Osteocyte (in vitro differentiated cells): ENCODE measurements around the gene THRA. TPM values are rescaled to one million over a fixed set of nuclear protein-coding genes. Genes with fewer than 3 reads are reported as not detected.

Experiments
- DNase-seq: peaks from one replicate; pipeline ENCODE4 v3.0.0; 2021; ENCODE audit warnings: mixed read lengths; ENCODE audit not compliant: unreplicated experiment; ENCODE audit errors: extremely low spot score
- H3K27ac Mint-ChIP-seq: one replicate; pipeline ENCODE4 v1.8.0; 2021; ENCODE audit warnings: mild to moderate bottlenecking, mixed read lengths; ENCODE audit not compliant: unreplicated experiment
- H3K27me3 Mint-ChIP-seq: one replicate; pipeline ENCODE4 v1.8.0; 2021; ENCODE audit warnings: mixed read lengths; ENCODE audit not compliant: unreplicated experiment
- H3K36me3 Mint-ChIP-seq: one replicate; pipeline ENCODE4 v1.8.0; 2021; ENCODE audit warnings: mixed read lengths; ENCODE audit not compliant: unreplicated experiment
- H3K4me1 Mint-ChIP-seq: one replicate; pipeline ENCODE4 v1.8.0; 2021; ENCODE audit warnings: mixed read lengths; ENCODE audit not compliant: unreplicated experiment
- H3K4me3 Mint-ChIP-seq: one replicate; pipeline ENCODE4 v1.8.0; 2021; ENCODE audit warnings: mild to moderate bottlenecking, moderate library complexity, mixed read lengths; ENCODE audit not compliant: unreplicated experiment
- H3K9me3 Mint-ChIP-seq: one replicate; pipeline ENCODE4 v1.8.0; 2021; ENCODE audit warnings: mixed read lengths; ENCODE audit not compliant: unreplicated experiment
- CTCF ChIP-seq: fragments of 200-600 bp; sonication (generic); IDR thresholded peaks from 2 replicates; pipeline ENCODE4 v1.5.0; 2021; ENCODE audit warnings: antibody characterized with exemption, mild to moderate bottlenecking, moderate library complexity
- total RNA-seq: library from RNA; stranded (reverse); gene quantifications from 2 replicates; pipeline ENCODE4 v1.2.1, GENCODE V29; 2021

Gene THRA
- total RNA-seq, 1 donor from 2014 or later: 44.6 TPM

DNA sequence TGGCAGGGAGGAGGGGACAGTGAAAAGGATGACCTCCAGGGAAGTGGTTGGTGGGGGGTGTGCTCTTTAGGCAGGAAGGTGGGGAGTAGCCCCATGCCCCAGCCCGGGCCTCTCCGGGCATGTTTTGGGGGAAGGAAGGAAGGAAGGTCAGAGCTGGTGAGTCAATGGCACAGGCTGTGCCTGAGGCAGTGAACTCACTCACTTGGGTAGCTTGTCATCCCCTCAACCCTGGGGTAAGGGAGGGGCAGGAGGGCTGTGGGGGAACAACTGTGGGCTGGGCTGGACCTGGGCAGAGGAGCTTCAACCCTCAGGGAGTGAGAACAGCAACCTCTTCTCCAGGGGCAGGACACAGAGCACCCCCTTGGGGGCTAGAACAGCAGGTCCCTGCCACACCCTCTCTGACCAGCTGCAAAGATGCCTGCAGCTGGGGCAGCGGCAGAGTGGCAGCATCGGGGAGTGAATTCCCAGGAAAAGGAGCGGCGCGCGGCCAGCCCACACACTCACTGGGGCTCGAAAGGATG, 41.3 kb upstream of the THRA start:
- Mint-ChIP-seq H3K4me1 (peaks cover 36% of the 10 kb centered on the region), H3K27me3 (no peaks in the 10 kb centered on the region), H3K4me3 (no peak overlapping the region), H3K36me3 (peaks cover 36% of the 10 kb centered on the region), H3K27ac (peak overlapping the region; percentile 86), H3K9me3 (no peaks in the 10 kb centered on the region)
- TF ChIP-seq CTCF: no peak
- no peak for DNase-seq

DNA sequence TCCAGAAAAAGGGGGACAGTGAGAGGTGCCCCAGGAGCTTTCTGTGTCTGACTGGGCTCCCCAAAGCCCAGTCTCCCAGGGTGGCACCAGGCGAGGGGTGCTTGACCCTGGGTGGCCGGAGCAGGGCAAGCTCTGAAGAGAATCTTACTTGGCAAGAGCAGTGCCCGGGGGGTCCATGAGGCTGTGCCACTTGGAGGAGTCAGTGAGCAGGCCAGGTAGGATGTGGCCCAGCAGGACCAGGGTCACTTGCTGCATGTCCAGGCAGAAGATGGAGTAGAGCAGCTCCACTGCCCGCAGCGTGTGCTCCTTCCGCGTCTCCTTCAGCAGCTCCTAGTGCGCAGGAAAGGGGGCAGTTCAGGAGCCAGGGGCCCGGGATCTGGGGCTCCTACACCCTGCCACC, 40.3 kb upstream of the THRA start:
- Mint-ChIP-seq H3K27ac (no peak overlapping the region), H3K9me3 (no peaks in the 10 kb centered on the region), H3K4me3 (no peak overlapping the region), H3K27me3 (no peaks in the 10 kb centered on the region), H3K36me3 (peaks cover 38% of the 10 kb centered on the region), H3K4me1 (peaks cover 41% of the 10 kb centered on the region)
- no peak for TF ChIP-seq CTCF
- DNase-seq: no peak

- H3K36me3 Mint-ChIP-seq: peaks cover 38% of the 10 kb centered on the region
- H3K27ac Mint-ChIP-seq: no peak overlapping the region
- H3K4me3 Mint-ChIP-seq: no peak overlapping the region
- H3K9me3 Mint-ChIP-seq: no peaks in the 10 kb centered on the region
- no peak for TF ChIP-seq CTCF
- H3K4me1 Mint-ChIP-seq: peaks cover 41% of the 10 kb centered on the region
- DNase-seq: no peak
- H3K27me3 Mint-ChIP-seq: no peaks in the 10 kb centered on the region
Measured at GRCh38 chr17:40022961-40023541, 39.7 kb upstream of the THRA start.

DNA sequence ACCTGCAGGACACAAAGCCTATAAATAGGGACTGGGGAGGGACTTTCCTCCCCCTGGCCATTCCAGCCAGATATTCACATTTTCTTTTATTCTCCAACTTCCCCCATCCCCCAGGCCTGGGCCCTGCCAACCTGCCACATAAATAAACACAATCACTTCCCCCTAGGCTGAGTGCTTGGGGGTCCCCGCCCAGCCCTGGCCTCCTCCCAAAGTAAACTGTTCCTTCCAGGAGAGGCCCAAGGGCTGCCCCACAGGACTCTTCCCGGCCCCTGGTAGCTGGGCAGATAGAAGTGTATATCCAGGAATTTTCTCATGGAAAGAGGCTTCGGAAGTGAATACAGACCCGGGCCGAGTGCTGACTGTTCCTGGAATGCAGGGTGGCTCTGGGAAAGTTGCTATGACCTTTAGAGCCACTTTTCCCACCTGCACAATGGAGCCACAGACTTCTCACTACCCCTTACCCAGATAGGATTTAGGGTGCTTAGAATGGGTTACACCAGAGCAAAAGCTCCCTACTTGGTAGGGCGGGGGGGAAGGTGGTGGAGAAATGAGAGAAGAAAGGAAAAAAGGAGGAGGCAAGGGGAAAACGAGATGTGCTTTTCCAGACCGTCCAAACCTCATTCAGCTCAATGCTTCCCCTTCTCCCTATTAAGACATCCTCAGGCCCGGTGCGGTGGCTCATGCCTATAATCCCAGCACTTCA, 39.0 kb upstream of the THRA start:
- DNase-seq: no peak
- peaks cover 39% of the 10 kb centered on the region for H3K4me1 Mint-ChIP-seq
- no peak for TF ChIP-seq CTCF
- no peak overlapping the region for H3K27ac Mint-ChIP-seq
- no peaks in the 10 kb centered on the region for H3K9me3 Mint-ChIP-seq
- H3K36me3 Mint-ChIP-seq: peaks cover 40% of the 10 kb centered on the region
- H3K4me3 Mint-ChIP-seq: no peak overlapping the region
- H3K27me3 Mint-ChIP-seq: no peaks in the 10 kb centered on the region

- H3K36me3 Mint-ChIP-seq: peaks cover 42% of the 10 kb centered on the region
- H3K4me1 Mint-ChIP-seq: peaks cover 33% of the 10 kb centered on the region
- no peak for DNase-seq
- no peaks in the 10 kb centered on the region for H3K9me3 Mint-ChIP-seq
- no peak overlapping the region for H3K4me3 Mint-ChIP-seq
- no peaks in the 10 kb centered on the region for H3K27me3 Mint-ChIP-seq
- TF ChIP-seq CTCF: no peak
- no peak overlapping the region for H3K27ac Mint-ChIP-seq
Measured at GRCh38 chr17:40024901-40025300, 37.9 kb upstream of the THRA start.
